Measurements from ENCODE around the gene ABCB11.

- TF ChIP-seq POLR2A (IDR thresholded peaks at IDR 0.05) (no peak), EP300 (IDR thresholded peaks at IDR 0.05) (no peak)
- TF ChIP-seq, protein P1, sequence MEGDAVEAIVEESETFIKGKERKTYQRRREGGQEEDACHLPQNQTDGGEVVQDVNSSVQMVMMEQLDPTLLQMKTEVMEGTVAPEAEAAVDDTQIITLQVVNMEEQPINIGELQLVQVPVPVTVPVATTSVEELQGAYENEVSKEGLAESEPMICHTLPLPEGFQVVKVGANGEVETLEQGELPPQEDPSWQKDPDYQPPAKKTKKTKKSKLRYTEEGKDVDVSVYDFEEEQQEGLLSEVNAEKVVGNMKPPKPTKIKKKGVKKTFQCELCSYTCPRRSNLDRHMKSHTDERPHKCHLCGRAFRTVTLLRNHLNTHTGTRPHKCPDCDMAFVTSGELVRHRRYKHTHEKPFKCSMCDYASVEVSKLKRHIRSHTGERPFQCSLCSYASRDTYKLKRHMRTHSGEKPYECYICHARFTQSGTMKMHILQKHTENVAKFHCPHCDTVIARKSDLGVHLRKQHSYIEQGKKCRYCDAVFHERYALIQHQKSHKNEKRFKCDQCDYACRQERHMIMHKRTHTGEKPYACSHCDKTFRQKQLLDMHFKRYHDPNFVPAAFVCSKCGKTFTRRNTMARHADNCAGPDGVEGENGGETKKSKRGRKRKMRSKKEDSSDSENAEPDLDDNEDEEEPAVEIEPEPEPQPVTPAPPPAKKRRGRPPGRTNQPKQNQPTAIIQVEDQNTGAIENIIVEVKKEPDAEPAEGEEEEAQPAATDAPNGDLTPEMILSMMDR (IDR thresholded peaks at IDR 0.05), result no peak
Measured at GRCh38 chr2:168971261-168971660, 59.9 kb downstream of the ABCB11 start.
